Measurements from ENCODE around the gene ACOT9.

DNA sequence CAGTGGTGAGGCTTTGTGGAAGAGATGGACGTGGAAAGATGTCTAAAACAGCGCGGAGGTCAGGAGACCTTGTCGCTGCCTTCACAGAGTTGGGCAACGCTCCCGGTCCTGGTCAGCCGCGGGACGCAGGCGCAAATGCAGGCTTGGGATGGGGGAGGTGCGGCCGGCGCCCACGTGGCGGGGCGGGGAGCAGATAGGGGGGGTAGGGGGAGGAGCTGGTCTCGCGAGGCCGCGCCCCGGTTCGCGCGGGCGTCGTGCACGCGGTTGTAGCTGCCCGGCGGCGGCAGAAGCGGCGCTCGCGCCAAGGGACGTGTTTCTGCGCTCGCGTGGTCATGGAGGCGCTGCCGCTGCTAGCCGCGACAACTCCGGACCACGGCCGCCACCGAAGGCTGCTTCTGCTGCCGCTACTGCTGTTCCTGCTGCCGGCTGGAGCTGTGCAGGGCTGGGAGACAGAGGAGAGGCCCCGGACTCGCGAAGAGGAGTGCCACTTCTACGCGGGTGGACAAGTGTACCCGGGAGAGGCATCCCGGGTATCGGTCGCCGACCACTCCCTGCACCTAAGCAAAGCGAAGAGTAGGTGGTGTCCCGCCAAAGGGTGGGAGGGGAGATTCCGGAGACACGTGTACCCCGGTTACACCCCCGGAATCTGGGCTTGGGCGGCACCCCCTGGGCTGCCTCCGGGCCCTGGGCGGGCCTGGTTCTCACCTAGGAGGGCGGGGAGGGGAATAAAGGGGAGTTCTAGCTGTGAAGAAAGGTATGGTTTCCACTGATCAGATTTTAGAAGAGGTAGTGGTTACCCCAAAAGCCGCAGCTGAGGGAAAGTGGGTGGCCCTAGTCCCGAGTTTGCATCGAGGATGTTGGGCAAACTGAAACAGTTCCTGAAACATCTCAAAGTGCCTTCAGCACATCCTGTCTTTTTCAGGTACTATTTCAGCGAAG, 75.6 kb downstream of the ACOT9 start, which contains the start of gene PRDX4:
- TF ChIP-seq, protein P1, sequence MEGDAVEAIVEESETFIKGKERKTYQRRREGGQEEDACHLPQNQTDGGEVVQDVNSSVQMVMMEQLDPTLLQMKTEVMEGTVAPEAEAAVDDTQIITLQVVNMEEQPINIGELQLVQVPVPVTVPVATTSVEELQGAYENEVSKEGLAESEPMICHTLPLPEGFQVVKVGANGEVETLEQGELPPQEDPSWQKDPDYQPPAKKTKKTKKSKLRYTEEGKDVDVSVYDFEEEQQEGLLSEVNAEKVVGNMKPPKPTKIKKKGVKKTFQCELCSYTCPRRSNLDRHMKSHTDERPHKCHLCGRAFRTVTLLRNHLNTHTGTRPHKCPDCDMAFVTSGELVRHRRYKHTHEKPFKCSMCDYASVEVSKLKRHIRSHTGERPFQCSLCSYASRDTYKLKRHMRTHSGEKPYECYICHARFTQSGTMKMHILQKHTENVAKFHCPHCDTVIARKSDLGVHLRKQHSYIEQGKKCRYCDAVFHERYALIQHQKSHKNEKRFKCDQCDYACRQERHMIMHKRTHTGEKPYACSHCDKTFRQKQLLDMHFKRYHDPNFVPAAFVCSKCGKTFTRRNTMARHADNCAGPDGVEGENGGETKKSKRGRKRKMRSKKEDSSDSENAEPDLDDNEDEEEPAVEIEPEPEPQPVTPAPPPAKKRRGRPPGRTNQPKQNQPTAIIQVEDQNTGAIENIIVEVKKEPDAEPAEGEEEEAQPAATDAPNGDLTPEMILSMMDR (IDR thresholded peaks at IDR 0.05), result no peak
- peak; percentile 54 to 84 (median 72) for TF ChIP-seq POLR2AphosphoS5 (IDR thresholded peaks at IDR 0.05)
- TF ChIP-seq POLR2A (IDR thresholded peaks at IDR 0.05), result peak; percentile 58
- no peak for TF ChIP-seq EP300 (IDR thresholded peaks at IDR 0.05; ENCODE audit: low read depth)

All from transverse colon (tissue), 4 donors.